Neuronal stem cell (in vitro differentiated cells): ENCODE measurements around the gene SLC6A16. TPM values are rescaled to one million over a fixed set of nuclear protein-coding genes. Genes with fewer than 3 reads are reported as not detected.
"Not testable (repeated sequence)": the region's sequence is repeated elsewhere in the genome, so short reads cannot be mapped to it uniquely, and the experiment has no call there.

Source experiments
- DNase-seq: peaks from one replicate; pipeline ENCODE4 v3.0.0-alpha.2; 2013; ENCODE audit warnings: low spot score
- H2AFZ ChIP-seq: one replicate; pipeline ENCODE4 v1.6.1; 2013; ENCODE audit warnings: mild to moderate bottlenecking, low read length, inconsistent platforms
- H2AK5ac ChIP-seq: 2 replicates; pipeline ENCODE4 v1.6.1; 2013; ENCODE audit warnings: low read depth, mild to moderate bottlenecking, inconsistent platforms, low read length, moderate library complexity, mixed read lengths
- H2BK120ac ChIP-seq: 2 replicates; pipeline ENCODE4 v1.6.1; 2013; ENCODE audit warnings: low read depth, mild to moderate bottlenecking, inconsistent platforms, low read length, moderate library complexity, mixed read lengths
- H2BK12ac ChIP-seq: one replicate; pipeline ENCODE4 v1.6.1; 2013; ENCODE audit warnings: low read length, inconsistent platforms
- H2BK15ac ChIP-seq: 2 replicates; pipeline ENCODE4 v1.6.1; 2013; ENCODE audit warnings: mild to moderate bottlenecking, low read length, inconsistent platforms, mixed read lengths
- H2BK5ac ChIP-seq: one replicate; pipeline ENCODE4 v1.6.1; 2013; ENCODE audit warnings: inconsistent platforms, mild to moderate bottlenecking, low read length, moderate library complexity
- H3K14ac ChIP-seq: one replicate; pipeline ENCODE4 v1.6.1; 2013; ENCODE audit warnings: low read length, inconsistent platforms
- H3K18ac ChIP-seq: 2 replicates; pipeline ENCODE4 v1.6.1; 2013; ENCODE audit warnings: low read length, inconsistent platforms
- H3K23ac ChIP-seq: 2 replicates; pipeline ENCODE4 v1.6.1; 2013; ENCODE audit warnings: low read depth, mild to moderate bottlenecking, mixed read lengths, low read length, inconsistent platforms; ENCODE audit not compliant: poor library complexity
- H3K27ac ChIP-seq: replicated peaks from 3 replicates; pipeline ENCODE4 v1.5.1; 2013; ENCODE audit warnings: low read length, inconsistent platforms
- H3K27me3 ChIP-seq, 3 experiments: 2 replicates each; pipeline ENCODE4 v1.6.1; 2013; ENCODE audit warnings: low read length in 3 of 3, mild to moderate bottlenecking in 2 of 3, inconsistent platforms in 1 of 3, low read depth in 1 of 3, mixed read lengths in 1 of 3, moderate library complexity in 1 of 3; ENCODE audit not compliant: control insufficient read depth in 3 of 3, insufficient read depth in 3 of 3
- H3K36me3 ChIP-seq, 2 donors: replicated peaks in 1 of 2; 2 replicates each; pipeline ENCODE4 v1.6.1; 2013; ENCODE audit warnings: low read length in 2 of 2; ENCODE audit not compliant: control insufficient read depth in 2 of 2, insufficient read depth in 2 of 2
- H3K4ac ChIP-seq: 2 replicates; pipeline ENCODE4 v1.6.1; 2013; ENCODE audit warnings: inconsistent platforms, mild to moderate bottlenecking, low read length, moderate library complexity
- H3K4me1 ChIP-seq, 2 donors: 1 replicate in 1 of 2; 2 replicates in 1 of 2; pipeline ENCODE4 v1.6.1; 2013; ENCODE audit warnings: low read length in 2 of 2, low read depth in 1 of 2; ENCODE audit not compliant: control insufficient read depth in 2 of 2, insufficient read depth in 1 of 2
- H3K4me2 ChIP-seq: one replicate; pipeline ENCODE4 v1.6.1; 2013; ENCODE audit warnings: mild to moderate bottlenecking, low read length, inconsistent platforms; ENCODE audit not compliant: insufficient read depth, poor library complexity, severe bottlenecking
- H3K4me3 ChIP-seq, 2 donors: 2 replicates each; pipeline ENCODE4 v1.5.1; 2013; ENCODE audit warnings: low read length in 2 of 2, mild to moderate bottlenecking in 2 of 2, inconsistent platforms in 1 of 2, moderate library complexity in 1 of 2
- H3K79me1 ChIP-seq: one replicate; pipeline ENCODE4 v1.6.1; 2013; ENCODE audit warnings: low read depth, mild to moderate bottlenecking, inconsistent platforms, low read length, moderate library complexity
- H3K9ac ChIP-seq: one replicate; pipeline ENCODE4 v1.6.1; 2013; ENCODE audit warnings: mild to moderate bottlenecking, low read depth, low read length, inconsistent platforms; ENCODE audit not compliant: poor library complexity
- H3K9me3 ChIP-seq, 2 donors: replicated peaks in 1 of 2; 2 replicates each; pipeline versions ENCODE3 to v1.6.1; 2013; ENCODE audit warnings: low read length in 2 of 2, mild to moderate bottlenecking in 2 of 2, inconsistent platforms in 1 of 2, low read depth in 1 of 2, mixed read lengths in 1 of 2, moderate library complexity in 1 of 2; ENCODE audit not compliant: control insufficient read depth in 2 of 2, insufficient read depth in 1 of 2
- H4K8ac ChIP-seq: one replicate; pipeline ENCODE4 v1.6.1; 2013; ENCODE audit warnings: low read depth, mild to moderate bottlenecking, inconsistent platforms, low read length, moderate library complexity
- H4K91ac ChIP-seq: one replicate; pipeline ENCODE4 v1.6.1; 2013; ENCODE audit warnings: low read length, low read depth, mild to moderate bottlenecking, inconsistent platforms; ENCODE audit not compliant: poor library complexity
- WGBS, 2 donors: extraction: QIAGEN DNeasy Blood & Tissue Kit; methylation state at CpG; one replicate each; pipeline ENCODE4 v1.1.7; 2013; ENCODE audit warnings: missing lambda C conversion rate in 2 of 2, mixed read lengths in 1 of 2; ENCODE audit not compliant: insufficient read length in 2 of 2, insufficient replicate concordance in 1 of 2; ENCODE audit errors: extremely low coverage in 2 of 2; 5-methylcytosine and 5-hydroxymethylcytosine counted together
- polyA plus RNA-seq, 2 experiments: library from polyadenylated mRNA; stranded (reverse); fragments of 200-250 nt; gene quantifications; one replicate each; pipeline ENCODE4 v1.2.3, GENCODE V29; 2013

Gene SLC6A16
- polyA plus RNA-seq (2013, experiment 1 of 2), result 10.6 TPM
- 10.3 TPM for polyA plus RNA-seq (2013, experiment 2 of 2)

GRCh38 chr19:49324801-49325576 is at the start of gene SLC6A16:
SLC6A16 (minus strand) TSS chr19:49325191; CDS start chr19:49311347, 13,844 bp downstream.
- H3K23ac ChIP-seq, result peak within 1 kb of the TSS; percentile 43
- H2BK12ac ChIP-seq, result no peak within 1 kb of the TSS
- no peak within 1 kb of the TSS for H3K27ac ChIP-seq
- peak within 1 kb of the TSS; percentile 39 for H2BK5ac ChIP-seq
- DNase-seq, result no peak
- no peak within 1 kb of the TSS for H2AK5ac ChIP-seq
- peaks cover 10 to 35% of the 10 kb centered on the region in 2 donors for H3K9me3 ChIP-seq
- peaks cover 12 to 91% of the 10 kb centered on the region in 2 donors for H3K36me3 ChIP-seq
- H2AFZ ChIP-seq, result no peak within 1 kb of the TSS
- no peak within 1 kb of the TSS for H3K4ac ChIP-seq
- no peak within 1 kb of the TSS for H3K4me3 ChIP-seq
- no peak within 1 kb of the TSS for H3K18ac ChIP-seq
- H3K4me2 ChIP-seq, result no peak within 1 kb of the TSS
- no peaks in the 10 kb centered on the region for H3K4me1 ChIP-seq
- no peak within 1 kb of the TSS for H4K8ac ChIP-seq
- peak within 1 kb of the TSS; percentile 60 for H3K9ac ChIP-seq
- no peak within 1 kb of the TSS for H2BK15ac ChIP-seq
- no peaks in the 10 kb centered on the region for H3K79me1 ChIP-seq
- no peak within 1 kb of the TSS for H4K91ac ChIP-seq
- H3K27me3 ChIP-seq, result peaks cover 0 to 2% (median 0%) of the 10 kb centered on the region in 3 experiments
- no peak within 1 kb of the TSS for H2BK120ac ChIP-seq
- no peak within 1 kb of the TSS for H3K14ac ChIP-seq
- no CpG with 5 or more reads among the region's 38 CpGs for WGBS, 2 donors

DNA sequence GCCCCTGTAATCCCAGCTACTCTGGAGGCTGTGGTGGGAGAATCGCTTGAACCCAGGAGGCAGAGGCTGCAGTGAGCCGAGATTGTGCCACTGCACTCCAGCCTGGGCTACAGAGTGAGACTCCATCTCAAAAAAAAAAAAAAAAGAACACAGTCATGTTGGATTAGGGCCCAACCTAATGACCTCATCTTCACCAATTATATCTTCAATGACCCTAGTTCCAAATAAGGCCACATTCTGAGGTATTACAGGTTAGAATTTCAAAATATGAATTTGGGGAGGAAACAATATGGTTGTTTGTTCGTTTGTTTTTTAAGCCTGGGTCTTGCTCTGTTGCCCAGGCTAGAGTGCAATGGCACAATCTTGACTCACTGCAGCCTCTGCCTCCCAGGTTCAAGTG is 48.2 kb upstream of the SLC6A16 start:
- H3K27me3 ChIP-seq, H3K79me1 ChIP-seq, H3K9ac ChIP-seq, H3K4me3 ChIP-seq, H4K8ac ChIP-seq, H2AFZ ChIP-seq, H2BK120ac ChIP-seq, DNase-seq, H3K4me1 ChIP-seq, H3K36me3 ChIP-seq, H2BK12ac ChIP-seq, H2BK5ac ChIP-seq, H2AK5ac ChIP-seq, H3K18ac ChIP-seq, H3K4me2 ChIP-seq, H3K23ac ChIP-seq, H2BK15ac ChIP-seq, H3K14ac ChIP-seq, H4K91ac ChIP-seq, H3K27ac ChIP-seq, H3K4ac ChIP-seq: not testable (repeated sequence)
- peaks cover 9 to 27% of the 10 kb centered on the region in 2 donors for H3K9me3 ChIP-seq
- no CpG with 5 or more reads among the region's 3 CpGs for WGBS, 2 donors

GRCh38 chr19:49371184-49371583 is 46.2 kb upstream of the SLC6A16 start:
- Histone ChIP-seq H3K4me1 (no peaks in the 10 kb centered on the region), H2AFZ (no peak overlapping the region), H3K79me1 (no peaks in the 10 kb centered on the region), H2BK15ac (no peak overlapping the region), H2AK5ac (no peak overlapping the region), H3K27me3 (no peaks in the 10 kb centered on the region), H3K9ac (no peak overlapping the region), H2BK12ac (no peak overlapping the region), H3K27ac (no peak overlapping the region), H3K9me3 (peaks cover 7 to 27% of the 10 kb centered on the region in 2 donors), H2BK5ac (no peak overlapping the region), H3K4me3 (no peak overlapping the region), H3K23ac (no peak overlapping the region), H3K18ac (no peak overlapping the region), H3K36me3 (no peaks in the 10 kb centered on the region), H4K91ac (no peak overlapping the region), H3K4me2 (no peak overlapping the region), H4K8ac (no peak overlapping the region), H2BK120ac (no peak overlapping the region), H3K14ac (no peak overlapping the region), H3K4ac (no peak overlapping the region)
- WGBS, 2 donors, result no CpG with 5 or more reads among the region's 3 CpGs
- no peak for DNase-seq

GRCh38 chr19:49368711-49369358 is 43.8 kb upstream of the SLC6A16 start:
- Histone ChIP-seq H3K4me1 (peaks cover 0 to 5% of the 10 kb centered on the region in 2 donors), H2BK12ac (no peak overlapping the region), H4K91ac (no peak overlapping the region), H3K9me3 (peaks cover 7 to 27% of the 10 kb centered on the region in 2 donors), H3K79me1 (no peaks in the 10 kb centered on the region), H4K8ac (no peak overlapping the region), H2BK15ac (no peak overlapping the region), H2BK5ac (no peak overlapping the region), H3K4ac (no peak overlapping the region), H3K18ac (no peak overlapping the region), H2AK5ac (no peak overlapping the region), H2BK120ac (no peak overlapping the region), H3K9ac (no peak overlapping the region), H2AFZ (no peak overlapping the region), H3K23ac (no peak overlapping the region), H3K27me3 (no peaks in the 10 kb centered on the region), H3K4me2 (no peak overlapping the region), H3K27ac (no peak overlapping the region), H3K36me3 (no peaks in the 10 kb centered on the region), H3K14ac (no peak overlapping the region), H3K4me3 (no peak overlapping the region)
- WGBS, 2 donors, result no CpG with 5 or more reads among the region's 5 CpGs
- DNase-seq, result no peak
